GM12864 (cell line): ENCODE data around the gene NLRC3.

Experiments
- DNase-seq: peaks from one replicate; pipeline ENCODE4 v3.0.0-alpha.2; 2011; ENCODE audit warnings: low read depth
- H3K4me3 ChIP-seq: 2 replicates; pipeline ENCODE4 v1.5.1; 2011; ENCODE audit warnings: mild to moderate bottlenecking, low read depth, low read length, control low read depth
- TF ChIP-seq, protein P1 (sequence below): IDR thresholded peaks from 2 replicates; pipeline ENCODE4 v1.5.1; 2011; ENCODE audit warnings: low read depth, mild to moderate bottlenecking, moderate library complexity, low read length, control low read depth, inconsistent platforms; ENCODE audit errors: missing control alignments

Gene NLRC3

GRCh38 chr16:3591436-3591803, 14.2 kb upstream of the NLRC3 start:
- no peak overlapping the region for H3K4me3 ChIP-seq
- TF ChIP-seq, protein P1, sequence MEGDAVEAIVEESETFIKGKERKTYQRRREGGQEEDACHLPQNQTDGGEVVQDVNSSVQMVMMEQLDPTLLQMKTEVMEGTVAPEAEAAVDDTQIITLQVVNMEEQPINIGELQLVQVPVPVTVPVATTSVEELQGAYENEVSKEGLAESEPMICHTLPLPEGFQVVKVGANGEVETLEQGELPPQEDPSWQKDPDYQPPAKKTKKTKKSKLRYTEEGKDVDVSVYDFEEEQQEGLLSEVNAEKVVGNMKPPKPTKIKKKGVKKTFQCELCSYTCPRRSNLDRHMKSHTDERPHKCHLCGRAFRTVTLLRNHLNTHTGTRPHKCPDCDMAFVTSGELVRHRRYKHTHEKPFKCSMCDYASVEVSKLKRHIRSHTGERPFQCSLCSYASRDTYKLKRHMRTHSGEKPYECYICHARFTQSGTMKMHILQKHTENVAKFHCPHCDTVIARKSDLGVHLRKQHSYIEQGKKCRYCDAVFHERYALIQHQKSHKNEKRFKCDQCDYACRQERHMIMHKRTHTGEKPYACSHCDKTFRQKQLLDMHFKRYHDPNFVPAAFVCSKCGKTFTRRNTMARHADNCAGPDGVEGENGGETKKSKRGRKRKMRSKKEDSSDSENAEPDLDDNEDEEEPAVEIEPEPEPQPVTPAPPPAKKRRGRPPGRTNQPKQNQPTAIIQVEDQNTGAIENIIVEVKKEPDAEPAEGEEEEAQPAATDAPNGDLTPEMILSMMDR, result no peak
- no peak for DNase-seq

DNA sequence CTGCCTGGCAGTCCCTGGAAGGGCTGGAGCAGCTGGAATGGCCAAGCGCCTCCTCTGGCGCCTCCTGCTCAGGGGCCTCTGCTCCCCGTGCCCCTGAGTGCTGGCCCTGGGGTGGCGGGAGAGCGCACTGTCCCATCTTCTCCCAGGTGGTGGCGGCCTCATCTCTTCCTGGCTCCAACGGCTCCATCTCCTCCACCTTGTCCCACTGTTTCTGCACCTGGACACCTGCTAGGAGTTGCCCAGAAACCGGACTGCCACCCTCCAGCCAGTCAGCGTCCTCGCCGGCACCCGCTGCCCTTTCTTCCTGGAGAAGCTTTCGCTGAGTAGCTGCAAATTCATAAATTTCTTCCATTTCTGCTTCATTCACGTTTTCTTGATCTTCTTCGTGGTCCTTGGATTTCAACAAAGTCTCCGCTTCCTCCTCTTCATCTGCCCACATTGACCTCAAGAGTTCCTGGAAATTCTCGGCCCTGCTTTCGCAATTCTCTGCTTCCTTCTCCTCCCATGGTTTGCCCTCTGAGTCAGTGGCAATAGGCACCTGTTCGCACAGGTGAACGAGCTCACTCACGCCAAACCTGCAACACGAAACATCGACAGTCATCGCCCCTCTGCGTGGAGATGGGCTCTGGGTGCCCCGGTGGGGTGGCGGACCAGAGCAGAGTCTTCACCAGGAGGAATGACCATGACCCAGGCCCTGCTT, 13.7 kb upstream of the NLRC3 start:
- DNase-seq, result no peak
- no peak overlapping the region for H3K4me3 ChIP-seq
- TF ChIP-seq, protein P1, result no peak

- DNase-seq, result no peak
- TF ChIP-seq, protein P1, result no peak
- H3K4me3 ChIP-seq, result no peak overlapping the region
Measured at GRCh38 chr16:3589991-3590701, 12.9 kb upstream of the NLRC3 start.

GRCh38 chr16:3589441-3589921, 12.3 kb upstream of the NLRC3 start:
- TF ChIP-seq, protein P1, result no peak
- no peak overlapping the region for H3K4me3 ChIP-seq
- no peak for DNase-seq

- H3K4me3 ChIP-seq, result no peak overlapping the region
- DNase-seq, result no peak
- TF ChIP-seq, protein P1, result no peak
Measured at GRCh38 chr16:3589001-3589400, 11.8 kb upstream of the NLRC3 start.

- H3K4me3 ChIP-seq, result no peak overlapping the region
- no peak for DNase-seq
- TF ChIP-seq, protein P1, result no peak
Measured at GRCh38 chr16:3587547-3588110, 10.4 kb upstream of the NLRC3 start.

GRCh38 chr16:3584412-3584811, 7.2 kb upstream of the NLRC3 start:
- no peak for DNase-seq
- TF ChIP-seq, protein P1, result no peak
- H3K4me3 ChIP-seq, result no peak overlapping the region
